ENCODE results near the gene ABHD17A. TPM values are rescaled to one million over a fixed set of nuclear protein-coding genes. Genes with fewer than 3 reads are reported as not detected.

The ABHD17A gene
- total and polyA plus RNA-seq, 2 donors (not counting 1 experiment from before 2014, with no cell fraction given) = 23.0 to 74.5 TPM

DNA sequence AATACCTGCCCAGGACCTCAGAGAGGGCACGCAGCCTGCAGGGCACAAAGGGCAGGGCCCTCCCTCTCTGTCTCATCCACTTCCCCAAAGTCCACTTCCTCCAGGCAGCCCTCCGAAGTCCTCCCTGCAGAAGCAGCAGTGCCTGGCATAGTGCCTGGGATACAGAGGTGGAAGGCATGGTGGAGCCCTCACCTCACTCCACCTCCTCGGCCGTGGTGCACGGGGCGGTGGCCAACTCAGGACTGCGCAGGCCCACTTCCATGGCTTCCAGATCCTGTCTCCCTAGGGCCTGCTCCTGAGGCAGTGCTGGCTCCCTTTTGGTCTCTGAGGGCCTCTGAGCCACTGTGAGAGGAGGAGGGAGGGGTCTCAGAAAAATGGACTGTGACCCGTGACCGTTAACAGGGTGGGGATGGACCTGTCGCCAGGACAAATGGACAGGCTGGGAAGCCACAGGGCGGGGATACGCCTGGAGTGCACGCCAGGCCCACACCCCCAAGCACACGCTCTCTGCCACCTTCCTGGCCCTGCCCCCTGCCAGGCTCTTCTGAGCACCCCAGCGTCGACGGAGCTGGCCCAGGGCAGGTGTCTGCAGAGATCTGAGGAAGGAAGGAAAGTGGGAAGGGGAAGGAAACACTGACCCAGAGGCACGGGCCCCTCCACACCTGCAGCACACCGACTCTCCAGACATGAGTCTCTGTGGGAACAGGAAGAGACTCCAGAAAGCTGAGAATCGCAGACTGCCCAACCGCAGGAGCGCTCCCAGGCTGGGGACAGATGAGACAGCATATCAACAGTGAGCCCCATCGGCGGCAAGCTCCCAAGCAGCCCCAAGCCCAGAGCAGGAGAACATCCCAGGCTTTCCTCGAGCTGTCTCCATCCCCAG, 45.4 kb downstream of the ABHD17A start:
- TF ChIP-seq CTCF (conservative IDR thresholded peaks at IDR 0.05 in 1 of 2, IDR thresholded peaks at IDR 0.05 in 1 of 2; ENCODE audit: low read depth in 1 of 2, low read length in 2 of 2) (no peak), EZH2 (IDR thresholded peaks at IDR 0.05; ENCODE audit: low read length, missing control alignments) (no peak)
- Histone ChIP-seq H3K27me3 (ENCODE audit: control insufficient read depth, insufficient read depth, low read length) (no peaks in the 10 kb centered on the region), H3K9ac (ENCODE audit: insufficient read depth, low read length) (no peak overlapping the region), H4K20me1 (ENCODE audit: control insufficient read depth, extremely low read depth, insufficient read depth, low read length) (no peaks in the 10 kb centered on the region), H3K79me2 (ENCODE audit: control insufficient read depth, insufficient read depth, low read length) (peaks cover 89% of the 10 kb centered on the region), H3K4me3 (replicated peaks in 1 of 4; ENCODE audit: control extremely low read depth in 1 of 4, insufficient read depth in 1 of 4, low read depth in 3 of 4, low read length in 4 of 4) (no peak overlapping the region), H3K4me2 (ENCODE audit: extremely low read depth, insufficient read depth, low read length) (no peak overlapping the region), H2AFZ (ENCODE audit: low read length) (no peak overlapping the region), H3K27ac (ENCODE audit: insufficient read depth, low read length) (no peak overlapping the region), H3K4me1 (ENCODE audit: control insufficient read depth, extremely low read depth, insufficient read depth, low read length) (peaks cover under 1% of the 10 kb centered on the region), H3K36me3 (ENCODE audit: control insufficient read depth, insufficient read depth, low read length) (peaks cover 5% of the 10 kb centered on the region), H3K9me3 (ENCODE audit: control insufficient read depth, insufficient read depth, low read depth, low read length) (no peaks in the 10 kb centered on the region)
- no peak for DNase-seq (ENCODE audit: low read depth in 2 of 2)

- Histone ChIP-seq H3K79me2 (ENCODE audit: control insufficient read depth, insufficient read depth, low read length) (peaks cover 79% of the 10 kb centered on the region), H3K9me3 (ENCODE audit: control insufficient read depth, insufficient read depth, low read depth, low read length) (no peaks in the 10 kb centered on the region), H2AFZ (ENCODE audit: low read length) (no peak overlapping the region), H3K9ac (ENCODE audit: insufficient read depth, low read length) (no peak overlapping the region), H3K4me3 (replicated peaks in 1 of 4; ENCODE audit: control extremely low read depth in 1 of 4, insufficient read depth in 1 of 4, low read depth in 3 of 4, low read length in 4 of 4) (no peak overlapping the region), H3K27me3 (ENCODE audit: control insufficient read depth, insufficient read depth, low read length) (no peaks in the 10 kb centered on the region), H3K36me3 (ENCODE audit: control insufficient read depth, insufficient read depth, low read length) (no peaks in the 10 kb centered on the region), H3K27ac (ENCODE audit: insufficient read depth, low read length) (no peak overlapping the region), H3K4me2 (ENCODE audit: extremely low read depth, insufficient read depth, low read length) (no peak overlapping the region), H4K20me1 (ENCODE audit: control insufficient read depth, extremely low read depth, insufficient read depth, low read length) (no peaks in the 10 kb centered on the region), H3K4me1 (ENCODE audit: control insufficient read depth, extremely low read depth, insufficient read depth, low read length) (peaks cover 15% of the 10 kb centered on the region)
- no peak for TF ChIP-seq EZH2 (IDR thresholded peaks at IDR 0.05; ENCODE audit: low read length, missing control alignments)
- TF ChIP-seq CTCF (conservative IDR thresholded peaks at IDR 0.05 in 1 of 2, IDR thresholded peaks at IDR 0.05 in 1 of 2; ENCODE audit: low read depth in 1 of 2, low read length in 2 of 2) = peak; percentile 81 to 82
- DNase-seq (ENCODE audit: low read depth in 2 of 2) = no peak
Observed at GRCh38 chr19:1837625-1838105, 47.6 kb downstream of the ABHD17A start.

GRCh38 chr19:1837222-1837565, 48.1 kb downstream of the ABHD17A start:
- no peak overlapping the region for H2AFZ ChIP-seq (ENCODE audit: low read length)
- H3K4me3 ChIP-seq (replicated peaks in 1 of 4; ENCODE audit: control extremely low read depth in 1 of 4, insufficient read depth in 1 of 4, low read depth in 3 of 4, low read length in 4 of 4) = no peak overlapping the region
- no peak overlapping the region for H3K27ac ChIP-seq (ENCODE audit: insufficient read depth, low read length)
- no peaks in the 10 kb centered on the region for H4K20me1 ChIP-seq (ENCODE audit: control insufficient read depth, extremely low read depth, insufficient read depth, low read length)
- no peaks in the 10 kb centered on the region for H3K27me3 ChIP-seq (ENCODE audit: control insufficient read depth, insufficient read depth, low read length)
- no peak overlapping the region for H3K4me2 ChIP-seq (ENCODE audit: extremely low read depth, insufficient read depth, low read length)
- DNase-seq (ENCODE audit: low read depth in 2 of 2) = no peak
- TF ChIP-seq EZH2 (IDR thresholded peaks at IDR 0.05; ENCODE audit: low read length, missing control alignments) = no peak
- H3K4me1 ChIP-seq (ENCODE audit: control insufficient read depth, extremely low read depth, insufficient read depth, low read length) = peaks cover 15% of the 10 kb centered on the region
- H3K9me3 ChIP-seq (ENCODE audit: control insufficient read depth, insufficient read depth, low read depth, low read length) = no peaks in the 10 kb centered on the region
- peaks cover 1% of the 10 kb centered on the region for H3K36me3 ChIP-seq (ENCODE audit: control insufficient read depth, insufficient read depth, low read length)
- no peak overlapping the region for H3K9ac ChIP-seq (ENCODE audit: insufficient read depth, low read length)
- H3K79me2 ChIP-seq (ENCODE audit: control insufficient read depth, insufficient read depth, low read length) = peaks cover 75% of the 10 kb centered on the region
